Stomach (tissue), 4 donors: ENCODE results near the gene TACC3.

Source experiments
- CTCF ChIP-seq, 7 experiments: fragments of 450-650 bp in 4 of 7; fragments of 200-600 bp in 3 of 7; sonication (generic) in 3 of 7; IDR thresholded peaks; one replicate each; pipeline ENCODE4 v1.5.1; 2016 to 2019; ENCODE audit warnings: antibody characterized with exemption in 7 of 7, control low read depth in 2 of 7, mild to moderate bottlenecking in 1 of 7
- EP300 ChIP-seq: sonication (generic); formaldehyde crosslinking; IDR thresholded peaks from one replicate; pipeline ENCODE4 v1.6.1; 2017; ENCODE audit warnings: antibody characterized with exemption
- POLR2A ChIP-seq, 4 donors: fragments of 450-650 bp; IDR thresholded peaks; one replicate each; pipeline ENCODE4 v1.6.1; 2016; ENCODE audit warnings: antibody characterized with exemption in 4 of 4, control low read depth in 2 of 4, mild to moderate bottlenecking in 1 of 4, moderate library complexity in 1 of 4

GRCh38 chr4:1737666-1738065 lies 16.3 kb downstream of the TACC3 start:
- TF ChIP-seq POLR2A (IDR thresholded peaks at IDR 0.05), result no peak
- TF ChIP-seq CTCF (IDR thresholded peaks at IDR 0.05), result no peak
- no peak for TF ChIP-seq EP300
